HG02938 (cell line): ENCODE data around the gene MYMX.
A peak's percentile ranks its signal among the peaks of the same experiment; 100 is the strongest.

Experiments
- ATAC-seq: cut with Tn5 transposase; IDR thresholded peaks from one replicate; pipeline ENCODE4 v1.9.1; 2021; ENCODE audit warnings: mild to moderate bottlenecking, moderate library complexity; ENCODE audit not compliant: unreplicated experiment

The MYMX gene

GRCh38 chr6:44262467-44263353 is 46.0 kb downstream of the MYMX start:
- no peak for ATAC-seq

- no peak for ATAC-seq
Measured at GRCh38 chr6:44263354-44264100, 46.8 kb downstream of the MYMX start.

GRCh38 chr6:44264154-44265006 is 47.7 kb downstream of the MYMX start:
- ATAC-seq = no peak

GRCh38 chr6:44265007-44265721 is 48.4 kb downstream of the MYMX start, which contains the start of gene NFKBIE:
TSS of gene NFKBIE (minus strand) at chr6:44265551. CDS start at chr6:44265346, 205 bp downstream.
- ATAC-seq = peak; percentile 28

- ATAC-seq = no peak
Measured at GRCh38 chr6:44265722-44266233, 49.1 kb downstream of the MYMX start.

GRCh38 chr6:44266347-44266746 is 49.6 kb downstream of the MYMX start:
- peak; percentile 34 for ATAC-seq

- ATAC-seq = no peak
Measured at GRCh38 chr6:44267252-44267651, 50.5 kb downstream of the MYMX start.
